22Rv1 (cell line): ENCODE data around the gene SLIT3.

Experiments
- H3K27ac ChIP-seq: fragments of 450-650 bp; 2 replicates; pipeline ENCODE4 v1.5.1; 2017
- ZFX ChIP-seq: fragments of 450-650 bp; IDR thresholded peaks from 2 replicates; pipeline ENCODE4 v1.6.1; 2017; ENCODE audit warnings: antibody characterized with exemption, borderline replicate concordance
- TF ChIP-seq, protein P1 (sequence below): fragments of 450-650 bp; IDR thresholded peaks from 2 replicates; pipeline ENCODE4 v1.5.1; 2017; ENCODE audit warnings: mild to moderate bottlenecking

The SLIT3 gene

DNA sequence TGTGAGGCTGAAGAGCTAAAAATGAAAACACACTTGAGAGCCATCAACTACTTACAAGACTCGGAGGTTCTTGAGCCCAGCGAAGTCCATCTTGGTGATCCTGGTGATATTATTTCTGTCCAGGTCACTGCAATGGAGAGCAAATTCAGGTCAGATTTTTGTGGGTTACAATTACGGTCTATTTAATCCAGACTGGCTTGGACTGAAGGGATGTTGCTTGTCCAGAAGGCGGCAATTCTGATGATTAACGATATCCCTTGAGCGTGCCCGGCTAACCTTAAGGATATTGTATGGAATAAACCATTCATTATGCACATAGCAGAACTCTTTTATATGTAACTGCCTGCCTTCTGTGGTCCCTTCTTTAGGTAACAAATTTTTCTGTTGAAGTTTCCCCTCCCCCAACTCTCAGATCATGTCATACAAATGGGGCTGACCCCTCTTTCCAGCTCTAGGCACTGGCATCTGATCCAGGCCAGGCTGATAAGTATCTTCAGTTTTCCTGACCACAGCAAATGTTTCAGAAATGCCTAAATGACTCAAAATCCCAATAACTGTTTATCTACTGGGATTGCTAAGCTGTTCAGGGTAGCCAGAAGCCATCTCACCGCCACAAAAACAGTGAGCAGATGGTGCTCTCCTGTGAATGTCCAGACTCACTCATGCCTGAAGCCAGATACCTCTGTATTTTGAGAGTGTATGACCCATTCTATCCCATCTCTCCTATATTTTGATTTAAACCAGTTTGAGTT lies 49.4 kb downstream of the SLIT3 start:
- TF ChIP-seq ZFX: no peak
- TF ChIP-seq, protein P1, sequence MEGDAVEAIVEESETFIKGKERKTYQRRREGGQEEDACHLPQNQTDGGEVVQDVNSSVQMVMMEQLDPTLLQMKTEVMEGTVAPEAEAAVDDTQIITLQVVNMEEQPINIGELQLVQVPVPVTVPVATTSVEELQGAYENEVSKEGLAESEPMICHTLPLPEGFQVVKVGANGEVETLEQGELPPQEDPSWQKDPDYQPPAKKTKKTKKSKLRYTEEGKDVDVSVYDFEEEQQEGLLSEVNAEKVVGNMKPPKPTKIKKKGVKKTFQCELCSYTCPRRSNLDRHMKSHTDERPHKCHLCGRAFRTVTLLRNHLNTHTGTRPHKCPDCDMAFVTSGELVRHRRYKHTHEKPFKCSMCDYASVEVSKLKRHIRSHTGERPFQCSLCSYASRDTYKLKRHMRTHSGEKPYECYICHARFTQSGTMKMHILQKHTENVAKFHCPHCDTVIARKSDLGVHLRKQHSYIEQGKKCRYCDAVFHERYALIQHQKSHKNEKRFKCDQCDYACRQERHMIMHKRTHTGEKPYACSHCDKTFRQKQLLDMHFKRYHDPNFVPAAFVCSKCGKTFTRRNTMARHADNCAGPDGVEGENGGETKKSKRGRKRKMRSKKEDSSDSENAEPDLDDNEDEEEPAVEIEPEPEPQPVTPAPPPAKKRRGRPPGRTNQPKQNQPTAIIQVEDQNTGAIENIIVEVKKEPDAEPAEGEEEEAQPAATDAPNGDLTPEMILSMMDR: no peak

DNA sequence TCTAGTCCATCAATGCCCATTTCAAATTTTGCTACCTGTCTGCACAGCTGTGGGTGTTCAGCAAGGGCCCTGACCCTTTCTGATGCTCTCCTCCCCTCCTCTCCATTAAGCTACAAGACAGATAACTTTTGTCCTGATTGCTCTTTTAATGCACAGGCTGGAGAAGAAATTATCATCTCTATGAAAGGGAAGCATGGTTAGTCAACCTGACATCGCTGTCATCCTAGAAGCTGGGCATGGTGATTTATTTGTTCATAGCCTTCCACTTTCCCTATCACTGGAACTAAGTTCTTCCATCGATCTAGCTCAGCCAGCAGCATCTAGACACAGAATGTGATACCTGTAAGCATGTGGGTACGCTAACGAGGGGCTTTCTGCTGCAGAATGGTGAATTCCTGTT lies 50.1 kb downstream of the SLIT3 start:
- no peak for TF ChIP-seq ZFX
- TF ChIP-seq, protein P1: no peak
- no peak overlapping the region for H3K27ac ChIP-seq

More for the DNA sequence above, 49.4 kb downstream of the SLIT3 start:
- H3K27ac ChIP-seq: no peak overlapping the region

DNA sequence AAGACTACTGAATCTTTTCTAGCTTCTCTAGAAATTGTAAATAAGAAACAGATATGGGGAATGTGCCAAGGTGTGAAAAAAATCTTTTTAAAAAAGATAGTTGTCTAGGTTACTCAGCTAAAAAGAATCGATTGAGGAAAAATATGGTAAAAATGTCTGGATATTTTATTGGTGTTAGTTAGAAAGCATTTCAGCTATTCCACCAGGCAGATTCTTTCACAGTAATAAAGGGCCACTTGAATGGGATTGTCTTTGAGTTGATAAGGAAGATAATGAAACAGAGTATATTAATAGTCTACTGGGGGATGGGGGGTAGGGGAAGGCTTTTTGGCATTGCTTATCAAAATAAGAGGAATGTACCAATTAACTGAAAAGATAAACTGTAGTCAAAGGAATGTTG lies 51.9 kb downstream of the SLIT3 start:
- no peak overlapping the region for H3K27ac ChIP-seq
- TF ChIP-seq, protein P1: no peak

DNA sequence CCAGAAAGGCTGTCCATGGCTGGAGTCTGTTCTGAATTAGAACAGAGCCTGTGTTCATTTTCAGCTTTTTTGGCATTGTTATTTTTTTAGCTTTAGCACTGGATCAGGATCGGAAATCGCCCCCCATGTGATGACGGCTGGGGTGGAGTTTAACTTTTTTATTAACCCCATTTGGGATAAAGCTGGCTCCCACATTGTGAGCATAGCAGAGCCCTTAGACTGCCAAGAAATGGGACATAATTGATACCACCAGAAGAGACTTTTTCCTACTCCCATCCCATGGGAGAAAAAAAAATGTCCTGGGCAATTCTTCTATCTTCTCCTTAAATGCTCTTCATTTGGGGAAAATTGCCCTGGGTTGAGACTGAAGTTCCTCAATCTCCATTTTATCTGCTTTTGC lies 52.4 kb downstream of the SLIT3 start:
- H3K27ac ChIP-seq: no peak overlapping the region
- no peak for TF ChIP-seq ZFX
- TF ChIP-seq, protein P1: no peak

DNA sequence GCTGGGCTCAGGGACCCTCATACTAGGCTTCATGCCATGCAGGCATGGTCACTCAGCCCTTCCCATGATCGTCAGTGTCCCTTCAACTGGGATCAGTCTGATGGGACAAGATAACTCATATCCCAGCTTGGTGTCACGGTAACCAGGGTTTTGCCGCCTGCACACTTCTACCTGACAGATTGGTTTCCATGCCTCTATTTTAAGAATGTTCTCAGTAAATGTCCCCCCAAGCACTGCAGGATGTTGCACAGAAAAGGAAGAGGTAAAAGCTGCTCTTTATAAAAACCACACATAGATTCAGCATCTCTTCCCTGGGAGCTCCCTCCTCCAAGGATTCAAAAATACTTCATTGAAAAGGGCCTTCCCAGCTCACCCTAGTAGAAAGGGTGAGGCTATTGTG lies 56.1 kb downstream of the SLIT3 start:
- H3K27ac ChIP-seq: no peak overlapping the region

DNA sequence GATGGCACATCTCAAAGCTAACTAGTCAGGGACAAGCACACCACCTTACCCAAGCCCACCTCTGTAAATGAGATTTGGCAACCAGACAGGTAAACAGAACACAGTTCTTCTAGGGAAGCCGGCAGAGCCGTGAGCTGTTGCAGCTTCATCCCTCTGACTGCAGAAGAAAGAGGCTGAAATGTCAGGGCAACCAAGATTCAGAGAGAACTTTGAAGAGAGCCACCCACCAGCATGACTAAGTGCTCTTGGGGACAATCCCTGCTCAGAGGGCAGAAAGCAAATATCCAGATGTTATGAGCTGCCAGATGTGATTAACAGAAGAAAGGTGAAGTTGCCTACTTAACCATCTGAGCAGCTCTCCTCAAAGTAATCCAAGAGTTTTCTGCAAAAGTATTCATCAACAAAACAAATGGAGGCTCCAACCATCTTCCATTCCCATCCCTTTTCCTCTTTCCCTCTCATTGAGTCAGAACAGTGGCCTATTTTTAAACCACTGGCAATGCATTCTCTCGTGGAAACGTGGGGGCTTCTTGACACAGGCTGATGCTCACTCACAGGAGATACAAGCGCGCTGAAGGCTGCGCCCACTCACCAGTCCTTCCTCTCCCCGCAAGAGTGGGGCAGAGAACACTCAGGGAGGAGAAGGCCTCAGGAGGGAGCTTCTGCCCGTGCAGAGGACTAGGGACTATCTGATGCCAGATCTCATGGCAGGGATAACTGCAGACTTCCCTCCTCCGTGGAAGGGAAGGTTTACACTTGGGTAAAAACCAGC lies 57.1 kb downstream of the SLIT3 start:
- no peak overlapping the region for H3K27ac ChIP-seq
- TF ChIP-seq, protein P1: no peak
- no peak for TF ChIP-seq ZFX

More for the DNA sequence above, 56.1 kb downstream of the SLIT3 start:
- TF ChIP-seq ZFX: no peak
- TF ChIP-seq, protein P1: no peak

DNA sequence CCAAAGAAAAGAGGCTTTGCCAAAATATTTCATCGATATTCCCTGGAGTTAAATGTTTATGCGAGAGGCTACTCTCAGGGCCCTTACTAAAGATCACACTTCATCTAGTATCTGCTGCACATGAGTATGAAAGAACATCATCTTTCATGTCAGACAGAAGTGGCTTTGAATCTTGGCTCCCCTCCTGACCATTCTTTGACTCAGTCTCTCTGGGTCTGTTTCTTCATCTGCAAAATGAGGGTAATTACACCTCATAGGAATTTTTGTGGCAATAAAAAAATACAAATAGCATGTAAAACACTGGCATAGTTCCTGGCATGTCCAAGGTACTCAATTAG lies 58.1 kb downstream of the SLIT3 start:
- TF ChIP-seq, protein P1: no peak
- no peak for TF ChIP-seq ZFX
- no peak overlapping the region for H3K27ac ChIP-seq
